HG03095 (cell line): ENCODE results near the gene SGCB.

ENCODE experiments used
- ATAC-seq: cut with Tn5 transposase; IDR thresholded peaks from one replicate; pipeline ENCODE4 v1.9.1; 2021; ENCODE audit warnings: moderate library complexity; ENCODE audit not compliant: unreplicated experiment

Gene SGCB

DNA sequence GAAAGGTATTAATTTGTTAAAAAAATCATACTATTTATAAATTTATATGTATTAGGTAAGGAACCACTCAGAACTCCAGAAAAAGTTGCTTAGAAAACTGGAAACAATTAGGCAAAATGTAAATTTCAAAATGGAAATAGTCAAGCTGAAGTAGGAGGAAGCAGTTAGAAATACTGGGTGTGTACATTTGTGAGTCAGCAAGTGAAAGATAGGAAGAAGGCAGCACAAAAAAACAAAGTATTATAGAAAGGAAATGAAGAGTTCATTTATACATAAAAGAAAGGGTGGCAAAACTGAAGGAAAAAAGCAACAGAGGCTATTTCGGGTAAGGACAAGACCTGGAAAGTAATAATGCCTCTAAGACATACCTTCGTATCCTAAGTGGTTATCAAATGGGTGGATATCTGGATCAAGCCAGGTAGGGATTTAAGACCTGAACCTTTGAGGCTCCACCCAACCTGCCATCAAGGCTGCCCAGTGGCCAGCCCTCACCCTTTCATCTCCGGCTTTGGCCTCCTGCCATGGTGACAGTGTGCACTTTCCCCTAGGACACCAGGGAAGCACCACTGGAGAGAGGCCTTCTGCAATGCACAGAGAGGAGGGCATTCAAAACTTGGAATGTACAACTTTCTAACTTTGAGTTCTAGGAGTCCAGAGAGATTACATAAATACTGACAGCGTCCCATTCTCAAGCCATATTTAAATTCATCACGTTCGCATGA, 18.0 kb downstream of the SGCB start, which contains the start of gene LRRC66:
LRRC66 (minus strand) TSS at position 428 of the 722 bp plus-strand sequence. CDS start 2,750 bp downstream, outside the sequence.
- no peak for ATAC-seq

DNA sequence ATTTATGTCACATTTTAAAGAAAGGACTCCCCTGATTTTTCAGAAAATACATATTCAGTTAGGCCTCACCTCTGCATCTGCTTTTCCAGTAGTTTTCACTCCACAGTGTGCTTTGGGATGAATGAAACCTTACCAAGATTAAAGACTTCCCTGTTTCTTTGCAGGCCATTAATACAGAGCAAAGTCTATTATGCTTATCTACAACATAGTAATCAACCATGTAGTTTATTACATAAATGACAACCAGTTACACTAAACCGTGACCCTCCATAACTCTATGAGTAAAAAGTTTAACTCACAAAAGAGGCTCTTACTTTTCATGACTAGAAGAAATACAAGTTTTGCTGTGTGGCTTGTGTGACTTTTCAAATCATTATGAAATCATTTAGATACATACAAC, 20.3 kb downstream of the SGCB start:
- ATAC-seq: no peak

DNA sequence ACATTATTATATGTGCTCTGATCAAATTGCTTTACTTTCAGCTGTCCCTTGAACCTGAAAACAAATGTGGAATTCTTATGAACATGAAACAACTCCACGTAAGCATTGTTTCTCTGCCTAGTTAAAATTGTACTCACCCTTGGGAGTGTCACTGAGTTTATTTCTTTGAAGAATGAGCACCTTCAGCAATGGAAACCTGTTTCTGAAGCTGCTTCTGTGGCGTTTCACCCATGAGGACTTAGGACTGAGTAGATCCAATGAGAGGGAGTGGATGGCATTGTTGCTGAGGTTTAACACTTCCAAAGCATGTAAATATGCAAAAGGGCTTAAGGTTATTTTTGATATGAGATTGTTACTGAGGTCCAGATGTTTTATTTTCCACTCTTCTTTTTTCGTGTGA, 21.1 kb downstream of the SGCB start:
- ATAC-seq: no peak

DNA sequence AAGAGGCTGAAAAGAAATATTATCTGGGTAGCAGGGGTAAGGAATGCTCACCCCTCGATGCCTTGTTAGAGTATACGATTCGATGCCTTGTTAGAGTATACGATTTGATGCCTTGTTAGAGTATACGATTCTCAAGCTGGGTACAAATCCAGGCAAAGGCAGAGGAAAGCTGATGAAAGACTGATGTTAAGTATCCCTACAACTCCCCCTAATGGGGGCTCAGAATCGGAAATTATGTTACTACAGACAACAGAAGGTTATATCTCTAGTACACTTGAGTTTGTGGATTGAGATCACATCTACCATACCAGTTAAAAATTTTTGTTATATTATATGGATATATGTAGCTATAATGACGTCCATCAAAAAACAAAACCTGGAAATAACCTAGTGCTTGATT, 22.7 kb downstream of the SGCB start:
- ATAC-seq: no peak

DNA sequence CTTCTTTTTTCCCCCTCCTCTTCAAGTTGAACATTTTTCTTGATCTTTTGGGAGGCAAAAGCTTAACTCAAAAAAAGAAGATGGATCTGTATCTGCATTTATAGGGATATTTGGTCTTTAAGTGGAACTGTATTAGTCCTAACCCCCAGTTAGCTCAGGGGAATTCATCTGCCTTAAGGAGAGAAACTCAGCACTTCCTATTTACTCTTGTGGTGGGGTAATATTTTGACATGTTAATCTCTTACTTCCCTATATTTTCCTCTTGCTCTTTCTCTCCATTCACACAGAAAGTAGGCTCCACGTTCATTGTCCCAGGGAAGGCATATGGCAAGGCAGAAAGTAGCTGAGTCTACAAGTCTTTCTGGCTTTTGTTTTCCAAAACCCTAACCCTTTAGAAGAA, 23.2 kb downstream of the SGCB start:
- no peak for ATAC-seq

DNA sequence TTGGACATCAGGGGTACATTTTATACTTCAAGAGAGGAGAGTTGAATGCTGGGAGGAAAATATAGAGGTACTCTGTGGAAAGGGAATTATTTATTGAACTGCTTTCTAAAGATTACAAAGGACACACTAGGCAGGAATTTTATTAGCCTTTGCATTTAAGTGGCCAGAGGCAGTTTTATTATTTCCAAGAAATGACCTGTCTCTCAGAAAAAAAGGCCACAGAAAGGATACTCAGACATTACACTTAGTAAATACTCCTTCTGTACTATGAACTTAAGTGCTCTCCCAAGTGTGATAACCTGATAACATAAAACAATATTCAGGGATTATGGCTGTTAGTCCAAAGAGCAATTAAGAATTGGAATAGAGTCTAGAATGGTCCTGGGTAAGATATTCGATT, 25.4 kb downstream of the SGCB start:
- no peak for ATAC-seq

DNA sequence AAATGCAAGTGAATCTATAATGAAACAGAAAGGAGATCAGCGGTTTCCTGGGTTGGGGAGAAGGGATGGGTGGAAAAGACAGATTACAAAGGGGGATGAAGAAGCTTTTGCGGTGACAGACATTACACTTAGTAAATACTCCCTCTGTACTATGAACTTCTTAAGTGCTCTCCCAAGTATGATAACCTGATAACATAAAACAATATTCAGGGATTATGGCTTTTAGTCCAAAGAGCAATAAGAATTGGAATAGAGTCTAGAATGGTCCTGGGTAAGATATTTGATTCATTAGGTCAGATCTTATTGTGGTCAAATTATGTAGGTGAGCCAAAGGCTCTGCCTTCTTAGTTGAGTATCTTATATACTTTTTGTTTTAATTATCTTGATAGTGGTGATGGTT, 27.1 kb downstream of the SGCB start:
- ATAC-seq: no peak

DNA sequence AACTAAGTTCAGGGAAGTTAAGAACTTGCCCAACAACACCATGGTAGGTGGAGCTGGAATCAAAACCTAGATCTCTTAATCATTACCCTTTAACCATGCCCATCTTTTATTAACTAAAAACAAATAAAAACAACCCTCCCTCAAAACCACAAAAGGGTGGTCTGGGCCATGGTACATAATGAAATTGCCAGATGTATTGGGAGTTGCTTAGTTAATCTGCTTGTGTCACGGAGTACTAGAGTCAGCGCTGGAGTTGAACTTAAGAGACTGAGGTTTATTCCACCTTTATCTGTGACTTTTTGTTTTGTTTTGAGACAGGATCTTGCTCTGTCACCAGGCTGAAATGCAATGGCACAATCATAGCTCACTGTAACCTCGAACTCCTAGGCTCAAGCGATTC, 31.2 kb downstream of the SGCB start:
- no peak for ATAC-seq

DNA sequence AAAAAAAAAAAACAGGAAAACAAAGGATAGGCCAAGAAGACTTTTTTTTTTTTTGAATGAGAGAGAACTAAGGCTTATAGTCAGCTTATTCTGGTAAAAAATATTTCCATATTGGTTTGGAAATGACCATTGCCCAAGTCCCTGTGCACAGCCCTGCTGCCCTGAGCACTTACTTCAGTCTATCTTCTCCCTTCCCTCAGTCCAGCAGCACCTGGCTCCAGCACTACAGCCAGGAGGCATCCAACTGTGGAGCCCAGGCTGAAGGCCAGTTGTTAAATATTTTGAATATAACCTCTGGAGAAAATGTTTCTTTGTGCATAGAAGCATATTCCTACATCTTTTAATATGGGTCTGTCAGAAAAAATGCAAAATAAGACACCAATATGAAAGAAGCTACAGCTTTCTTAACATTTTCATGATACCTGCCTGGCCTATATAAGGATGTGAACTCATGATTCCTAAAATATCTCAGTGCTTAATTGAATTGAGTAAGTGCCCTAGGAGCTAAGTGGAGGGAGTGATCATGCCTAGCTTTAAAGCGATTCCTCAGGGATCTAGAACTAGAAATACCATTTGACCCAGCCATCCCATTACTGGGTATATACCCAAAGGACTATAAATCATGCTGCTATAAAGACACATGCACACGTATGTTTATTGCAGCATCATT, 32.4 kb downstream of the SGCB start:
- no peak for ATAC-seq

DNA sequence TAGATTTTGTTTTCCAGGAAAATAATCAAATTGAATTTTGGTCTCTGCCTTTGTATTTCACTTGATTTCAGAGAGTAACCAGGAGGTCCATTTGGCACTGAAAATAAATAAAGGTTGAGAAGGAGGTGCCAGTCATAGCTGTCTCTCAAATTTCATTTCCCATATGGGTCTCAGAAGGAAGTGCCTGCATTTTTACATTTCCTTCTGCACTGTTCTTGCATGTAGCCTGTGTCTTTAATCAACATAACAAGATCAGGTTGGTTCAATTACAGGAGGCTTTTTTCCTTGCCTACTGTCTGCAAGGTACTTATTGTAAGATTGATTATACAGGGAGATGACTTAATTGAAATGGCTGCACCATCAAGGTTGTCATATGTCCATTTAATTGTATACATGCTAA, 33.7 kb downstream of the SGCB start:
- no peak for ATAC-seq

DNA sequence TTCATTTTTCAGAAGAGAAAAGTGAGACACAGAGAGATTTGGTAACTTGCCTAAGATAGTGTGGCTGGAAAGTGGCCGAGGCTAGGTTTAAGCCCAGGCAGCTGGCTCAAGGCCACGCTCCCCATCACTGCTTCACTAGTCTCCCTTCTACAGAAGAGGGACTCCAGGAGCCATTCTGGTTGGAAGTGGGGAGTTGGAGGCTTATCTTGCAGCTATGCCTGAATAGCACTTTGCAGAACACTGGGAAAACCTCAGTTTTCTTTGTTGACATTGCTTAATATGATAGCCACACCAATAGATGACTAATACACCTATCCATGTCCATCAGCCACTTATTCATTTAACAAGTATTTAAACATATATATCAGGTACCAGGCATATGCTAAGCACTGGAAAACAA, 36.5 kb downstream of the SGCB start:
- ATAC-seq: no peak

DNA sequence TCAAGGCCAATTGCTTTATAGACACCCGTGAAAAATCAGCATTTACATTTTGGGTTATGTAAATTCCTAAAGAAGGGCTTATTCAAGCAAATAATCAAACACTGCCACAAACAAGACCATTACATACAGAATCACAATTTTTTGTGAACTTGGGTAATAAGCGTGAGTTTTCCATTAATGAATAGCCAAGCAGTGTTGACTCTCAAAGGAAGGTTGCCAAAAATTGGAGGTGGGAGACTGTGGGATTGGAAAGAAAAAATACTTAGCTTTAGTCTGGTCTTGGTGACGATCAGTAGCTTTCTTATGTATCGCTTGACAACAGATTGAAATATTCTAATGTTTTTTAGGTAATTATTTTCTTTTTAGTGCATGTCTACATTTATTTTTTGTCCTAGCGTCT, 38.8 kb downstream of the SGCB start:
- no peak for ATAC-seq

DNA sequence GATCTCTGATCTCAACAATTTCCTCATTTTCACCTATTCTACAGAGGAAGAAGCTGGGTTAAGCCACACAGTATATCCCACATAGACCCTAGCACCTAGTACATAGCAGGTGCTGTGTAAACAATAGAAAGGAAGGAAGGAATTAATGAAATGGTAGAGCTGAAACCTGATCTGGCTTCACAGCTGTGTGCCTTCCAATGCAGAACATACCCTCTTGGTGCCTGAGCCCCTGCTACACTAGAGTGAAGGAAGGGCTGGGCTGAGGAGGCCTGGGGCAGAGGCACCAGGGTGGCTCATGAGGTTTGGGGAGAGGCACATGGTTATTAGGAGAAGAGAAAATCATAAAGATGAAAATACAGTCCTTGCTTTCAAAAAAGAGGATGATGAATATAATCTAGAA, 39.3 kb downstream of the SGCB start:
- no peak for ATAC-seq

DNA sequence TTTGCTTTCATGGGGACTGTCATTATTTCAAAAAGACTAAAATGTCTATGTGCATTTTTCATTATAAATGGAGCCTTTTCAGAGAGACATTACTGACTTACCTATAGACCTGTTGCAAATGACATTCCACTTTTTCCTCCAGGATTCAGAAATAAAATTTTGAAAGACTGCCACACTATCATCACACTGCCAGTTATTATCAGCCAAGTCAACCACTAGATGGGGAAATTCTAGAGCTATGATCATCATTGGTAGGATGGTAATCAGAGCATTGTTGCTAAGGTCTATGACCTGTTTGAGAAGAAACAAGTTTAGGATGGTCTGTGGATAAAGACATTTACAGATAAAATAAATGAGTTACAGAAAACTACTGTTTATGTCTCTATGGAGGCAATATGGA, 40.5 kb downstream of the SGCB start:
- ATAC-seq: no peak

DNA sequence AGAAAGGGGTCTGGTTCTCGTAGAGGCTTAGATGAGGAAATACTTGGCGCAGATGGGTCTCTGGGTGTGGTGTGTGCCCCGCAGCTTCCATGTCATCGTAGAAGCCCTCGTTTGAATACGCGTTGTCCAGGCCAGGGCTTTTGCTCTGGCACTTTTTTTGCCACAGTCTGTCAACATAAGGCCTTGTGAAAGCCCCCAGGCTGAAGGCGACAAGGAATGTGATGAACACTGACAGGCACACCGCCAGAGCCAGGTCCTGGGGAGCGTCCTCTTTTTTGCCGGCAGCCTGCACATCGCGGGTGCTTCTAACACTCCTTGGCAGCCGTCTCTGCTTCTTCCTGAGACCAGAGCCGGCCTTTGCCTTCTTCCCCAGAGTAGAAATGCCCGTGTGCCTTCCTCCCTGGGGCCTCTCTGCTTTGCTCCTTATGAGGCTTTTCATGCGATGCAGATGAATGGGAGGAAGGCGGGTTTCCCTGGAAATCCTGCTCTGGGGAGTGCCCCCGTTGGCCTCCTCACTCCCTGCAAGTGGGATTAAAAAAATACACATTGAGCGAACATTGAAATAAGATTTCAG, 42.4 kb downstream of the SGCB start:
- ATAC-seq: no peak
